OCI-LY3 (cell line): ENCODE results near the gene RHOB.

Experiments used
- H2AFZ ChIP-seq: fragments of 200-600, 300-600 bp; shearing (Covaris generic); 2 replicates; pipeline ENCODE4 v1.6.0; 2014; ENCODE audit warnings: antibody characterized with exemption, low read depth, low read length
- H3K27ac ChIP-seq: fragments of 200-600, 300-600 bp; sonication (generic); 2 replicates; pipeline ENCODE4 v1.5.1; 2014; ENCODE audit warnings: mild to moderate bottlenecking, low read length, moderate library complexity, mixed read lengths
- H3K27me3 ChIP-seq: fragments of 200-600, 300-600 bp; sonication (generic); 2 replicates; pipeline ENCODE4 v1.6.1; 2014; ENCODE audit warnings: low read depth, low read length, mixed read lengths
- H3K36me3 ChIP-seq: fragments of 200-600, 300-600 bp; sonication (generic); replicated peaks from 2 replicates; pipeline ENCODE3; 2014; ENCODE audit warnings: low read depth, low read length, mixed read lengths
- H3K4me1 ChIP-seq: fragments of 300-600, 200-600 bp; sonication (generic); 2 replicates; pipeline ENCODE4 v1.6.1; 2014; ENCODE audit warnings: low read length, mixed read lengths
- H3K4me2 ChIP-seq: fragments of 200-600, 300-600 bp; sonication (generic); 2 replicates; pipeline ENCODE4 v1.6.1; 2014; ENCODE audit warnings: low read length, mixed read lengths
- H3K4me3 ChIP-seq: fragments of 300-600, 200-600 bp; sonication (generic); 2 replicates; pipeline ENCODE4 v1.5.1; 2014; ENCODE audit warnings: antibody characterized with exemption, mild to moderate bottlenecking, low read length, moderate library complexity
- H3K79me2 ChIP-seq: fragments of 300-600, 200-600 bp; shearing (Covaris generic); 2 replicates; pipeline ENCODE4 v1.6.1; 2014; ENCODE audit warnings: mild to moderate bottlenecking, low read length, mixed read lengths
- H3K9ac ChIP-seq: fragments of 300-600, 200-600 bp; shearing (Covaris generic); 2 replicates; pipeline ENCODE4 v1.6.0; 2014; ENCODE audit warnings: mild to moderate bottlenecking, low read length, moderate library complexity
- H3K9me3 ChIP-seq: fragments of 200-600, 300-600 bp; shearing (Covaris generic); 2 replicates; pipeline ENCODE4 v1.6.1; 2014; ENCODE audit warnings: low read length, mixed read lengths; ENCODE audit not compliant: insufficient read depth
- H4K20me1 ChIP-seq: fragments of 200-600, 300-600 bp; sonication (generic); 2 replicates; pipeline ENCODE4 v1.6.1; 2016; ENCODE audit warnings: low read length, mixed read lengths; ENCODE audit not compliant: insufficient read depth
- CTCF ChIP-seq: fragments of 200-600, 300-600 bp; sonication (generic); IDR thresholded peaks from 2 replicates; pipeline ENCODE4 v1.5.1; 2014; ENCODE audit warnings: antibody characterized with exemption, low read length, low read depth
- EZH2phosphoT487 ChIP-seq: fragments of 200-600 bp; shearing (Covaris generic); IDR thresholded peaks from 2 replicates; pipeline ENCODE4 v1.6.1; 2018; ENCODE audit warnings: antibody characterized with exemption, mixed run types, low read depth

The RHOB gene

GRCh38 chr2:20465716-20466394 is 19.0 kb downstream of the RHOB start:
- Histone ChIP-seq H3K36me3 (no peaks in the 10 kb centered on the region), H3K4me3 (no peak overlapping the region), H3K9me3 (no peaks in the 10 kb centered on the region), H4K20me1 (no peaks in the 10 kb centered on the region), H3K9ac (no peak overlapping the region), H2AFZ (no peak overlapping the region), H3K27me3 (no peaks in the 10 kb centered on the region), H3K4me1 (no peaks in the 10 kb centered on the region), H3K27ac (no peak overlapping the region), H3K79me2 (no peaks in the 10 kb centered on the region), H3K4me2 (no peak overlapping the region)
- TF ChIP-seq CTCF (no peak), EZH2phosphoT487 (no peak)

GRCh38 chr2:20467789-20468548 is 21.1 kb downstream of the RHOB start:
- H3K4me2 ChIP-seq, result no peak overlapping the region

GRCh38 chr2:20468549-20469500 is 22.0 kb downstream of the RHOB start:
- Histone ChIP-seq H3K9ac (no peak overlapping the region), H4K20me1 (no peaks in the 10 kb centered on the region), H3K9me3 (no peaks in the 10 kb centered on the region), H3K27me3 (no peaks in the 10 kb centered on the region), H3K4me3 (no peak overlapping the region), H2AFZ (no peak overlapping the region), H3K27ac (no peak overlapping the region), H3K4me2 (no peak overlapping the region), H3K4me1 (no peaks in the 10 kb centered on the region), H3K36me3 (no peaks in the 10 kb centered on the region), H3K79me2 (no peaks in the 10 kb centered on the region)
- TF ChIP-seq CTCF (no peak), EZH2phosphoT487 (no peak)

More at GRCh38 chr2:20467789-20468548, 21.1 kb downstream of the RHOB start:
- Histone ChIP-seq H3K4me3 (no peak overlapping the region), H3K27ac (no peak overlapping the region), H3K36me3 (no peaks in the 10 kb centered on the region), H4K20me1 (no peaks in the 10 kb centered on the region), H3K9ac (no peak overlapping the region), H2AFZ (no peak overlapping the region), H3K27me3 (no peaks in the 10 kb centered on the region), H3K4me1 (no peaks in the 10 kb centered on the region), H3K79me2 (no peaks in the 10 kb centered on the region), H3K9me3 (no peaks in the 10 kb centered on the region)
- TF ChIP-seq EZH2phosphoT487, result no peak

- Histone ChIP-seq H3K36me3 (no peaks in the 10 kb centered on the region), H3K27ac (no peak overlapping the region), H3K9ac (no peak overlapping the region), H3K4me3 (no peak overlapping the region), H3K27me3 (no peaks in the 10 kb centered on the region), H3K79me2 (no peaks in the 10 kb centered on the region), H3K4me1 (no peaks in the 10 kb centered on the region), H3K4me2 (no peak overlapping the region), H2AFZ (no peak overlapping the region), H4K20me1 (no peaks in the 10 kb centered on the region), H3K9me3 (no peaks in the 10 kb centered on the region)
- no peak for TF ChIP-seq CTCF
- no peak for TF ChIP-seq EZH2phosphoT487
Measured at GRCh38 chr2:20469595-20469994, 22.7 kb downstream of the RHOB start.
